Peyer's patch (tissue), 4 donors: ENCODE measurements around the gene PCBD2.

Experiments
- CTCF ChIP-seq, 6 experiments: fragments of 450-650 bp in 4 of 6; fragments of 200-600 bp in 2 of 6; sonication (generic) in 1 of 6; IDR thresholded peaks; one replicate each; pipeline ENCODE4 v1.5.1; 2017 to 2019; ENCODE audit warnings: antibody characterized with exemption in 6 of 6, mild to moderate bottlenecking in 3 of 6, moderate library complexity in 1 of 6
- POLR2A ChIP-seq, 2 donors: fragments of 450-650 bp; IDR thresholded peaks; one replicate each; pipeline ENCODE4 v1.5.1; 2017; ENCODE audit warnings: antibody characterized with exemption in 2 of 2, mild to moderate bottlenecking in 2 of 2, moderate library complexity in 2 of 2

GRCh38 chr5:134905246-134905996 lies 490 bp downstream of the PCBD2 start:
- peak; percentile 68 to 88 (median 85) for TF ChIP-seq CTCF (IDR thresholded peaks at IDR 0.05)
- TF ChIP-seq POLR2A (IDR thresholded peaks at IDR 0.05) = no peak
